Measurements from ENCODE around the gene CKS1B. TPM values are rescaled to one million over a fixed set of nuclear protein-coding genes. Genes with fewer than 3 reads are reported as not detected.

The CKS1B gene
- total RNA-seq, 4 donors from 2014 or later = 34.9 to 72.8 (median 55.3) TPM

- no peaks in the 10 kb centered on the region for H3K27me3 ChIP-seq
Observed at GRCh38 chr1:154972213-154972516, 2.3 kb upstream of the CKS1B start.

GRCh38 chr1:154972517-154973343 lies 1.8 kb upstream of the CKS1B start:
- Histone ChIP-seq H3K9me3 (no peaks in the 10 kb centered on the region), H3K27me3 (no peaks in the 10 kb centered on the region), H3K4me1 (peaks cover 47 to 82% (median 59%) of the 10 kb centered on the region in 3 donors), H3K36me3 (peaks cover 0 to 24% (median 8%) of the 10 kb centered on the region in 3 donors), H3K4me3 (peak overlapping the region in 3 of 4 donors; percentile 60 to 79 (median 68)), H3K27ac (peak overlapping the region; percentile 96 to 99 (median 98))
- no peak for DNase-seq
- intact Hi-C loops (cut with DNase I) = no loop called here
- WGBS, 2 donors = 18 to 21% methylated on average over 15 to 18 of the region's 18 CpGs
- TF ChIP-seq CTCF (IDR thresholded peaks at IDR 0.05) = no peak
- peak in 1 of 4 donors; percentile 41 for TF ChIP-seq POLR2A (IDR thresholded peaks at IDR 0.05)

More at GRCh38 chr1:154972213-154972516, 2.3 kb upstream of the CKS1B start:
- intact Hi-C loops (cut with DNase I) = no loop called here
- Histone ChIP-seq H3K4me1 (peaks cover 47 to 85% (median 62%) of the 10 kb centered on the region in 3 donors), H3K4me3 (peak overlapping the region in 3 of 4 donors; percentile 46 to 79 (median 68)), H3K9me3 (no peaks in the 10 kb centered on the region), H3K36me3 (peaks cover 0 to 29% (median 8%) of the 10 kb centered on the region in 3 donors), H3K27ac (peak overlapping the region; percentile 96 to 99 (median 98))
- no peak for DNase-seq
- TF ChIP-seq CTCF (IDR thresholded peaks at IDR 0.05) (no peak), POLR2A (IDR thresholded peaks at IDR 0.05) (no peak)
- WGBS, 2 donors = 34 to 41% methylated on average over 3 of the region's 3 CpGs

- Histone ChIP-seq H3K4me1 (peaks cover 46 to 74% (median 53%) of the 10 kb centered on the region in 3 donors), H3K9me3 (no peaks in the 10 kb centered on the region), H3K27me3 (no peaks in the 10 kb centered on the region), H3K36me3 (peaks cover 0 to 24% (median 2%) of the 10 kb centered on the region in 3 donors), H3K4me3 (peak overlapping the region; percentile 53 to 79 (median 64)), H3K27ac (peak overlapping the region; percentile 96 to 99 (median 98))
- intact Hi-C loops (cut with DNase I) = no loop called here
- TF ChIP-seq CTCF (IDR thresholded peaks at IDR 0.05) (peak in 1 of 6 experiments; percentile 11), POLR2A (IDR thresholded peaks at IDR 0.05) (peak in 3 of 4 donors; percentile 9 to 83 (median 45))
- 1 to 6% methylated on average over 31 to 37 of the region's 37 CpGs for WGBS, 2 donors
- DNase-seq = peak; percentile 85
Observed at GRCh38 chr1:154973344-154974101, 958 bp upstream of the CKS1B start.

- Histone ChIP-seq H3K27me3 (no peaks in the 10 kb centered on the region), H3K4me1 (peaks cover 32 to 60% (median 39%) of the 10 kb centered on the region in 3 donors), H3K36me3 (peaks cover 0 to 22% (median 0%) of the 10 kb centered on the region in 3 donors), H3K9me3 (no peaks in the 10 kb centered on the region), H3K27ac (peak overlapping the region; percentile 96 to 99 (median 98)), H3K4me3 (peak overlapping the region; percentile 53 to 79 (median 64))
- TF ChIP-seq POLR2A (IDR thresholded peaks at IDR 0.05) (peak in 3 of 4 donors; percentile 74 to 91 (median 78)), CTCF (IDR thresholded peaks at IDR 0.05) (peak in 2 of 6 experiments; percentile 9 to 12)
- peak; percentile 77 for DNase-seq
- intact Hi-C loops (cut with DNase I) = no loop called here
- 0 to 1% methylated on average over 29 to 30 of the region's 30 CpGs for WGBS, 2 donors
Observed at GRCh38 chr1:154974808-154975408, 427 bp downstream of the CKS1B start.
